ENCODE data around the gene LIMCH1.

DNA sequence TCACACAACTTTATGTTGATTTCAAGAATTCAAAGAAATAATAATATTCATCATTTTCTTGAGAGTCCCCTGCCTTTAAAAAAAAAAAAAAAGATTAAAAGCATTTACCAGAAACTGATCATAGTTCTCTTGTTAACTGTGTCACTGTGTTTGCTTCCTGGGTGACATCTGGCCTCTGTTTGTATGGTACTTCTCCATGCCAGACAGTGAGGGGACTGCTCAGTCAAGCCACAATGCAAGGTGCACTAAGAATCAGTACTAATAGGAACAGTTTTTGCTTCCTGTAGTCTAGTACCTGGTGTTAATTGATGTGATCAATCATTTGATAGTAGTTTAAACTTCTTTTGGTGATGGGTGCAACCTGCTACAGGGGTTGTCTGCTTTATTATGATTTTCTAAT lies 133.0 kb downstream of the LIMCH1 start:
- TF ChIP-seq, protein P1, sequence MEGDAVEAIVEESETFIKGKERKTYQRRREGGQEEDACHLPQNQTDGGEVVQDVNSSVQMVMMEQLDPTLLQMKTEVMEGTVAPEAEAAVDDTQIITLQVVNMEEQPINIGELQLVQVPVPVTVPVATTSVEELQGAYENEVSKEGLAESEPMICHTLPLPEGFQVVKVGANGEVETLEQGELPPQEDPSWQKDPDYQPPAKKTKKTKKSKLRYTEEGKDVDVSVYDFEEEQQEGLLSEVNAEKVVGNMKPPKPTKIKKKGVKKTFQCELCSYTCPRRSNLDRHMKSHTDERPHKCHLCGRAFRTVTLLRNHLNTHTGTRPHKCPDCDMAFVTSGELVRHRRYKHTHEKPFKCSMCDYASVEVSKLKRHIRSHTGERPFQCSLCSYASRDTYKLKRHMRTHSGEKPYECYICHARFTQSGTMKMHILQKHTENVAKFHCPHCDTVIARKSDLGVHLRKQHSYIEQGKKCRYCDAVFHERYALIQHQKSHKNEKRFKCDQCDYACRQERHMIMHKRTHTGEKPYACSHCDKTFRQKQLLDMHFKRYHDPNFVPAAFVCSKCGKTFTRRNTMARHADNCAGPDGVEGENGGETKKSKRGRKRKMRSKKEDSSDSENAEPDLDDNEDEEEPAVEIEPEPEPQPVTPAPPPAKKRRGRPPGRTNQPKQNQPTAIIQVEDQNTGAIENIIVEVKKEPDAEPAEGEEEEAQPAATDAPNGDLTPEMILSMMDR (IDR thresholded peaks at IDR 0.05), result no peak
- TF ChIP-seq POLR2A (IDR thresholded peaks at IDR 0.05), result no peak

Data from testis (tissue), 2 donors.